Measurements from ENCODE around the gene CYP2C9. TPM values are rescaled to one million over a fixed set of nuclear protein-coding genes. Genes with fewer than 3 reads are reported as not detected.
"Not testable (repeated sequence)": the region's sequence is repeated elsewhere in the genome, so short reads cannot be mapped to it uniquely, and the experiment has no call there.

The CYP2C9 gene
- total RNA-seq, 3 donors from 2014 or later (not counting 1 experiment from before 2014, with no cell fraction given), result not detected

- H3K4me3 Mint-ChIP-seq, result no peak overlapping the region
- no peak for TF ChIP-seq CTCF (IDR thresholded peaks at IDR 0.05)
- no peak for ATAC-seq
Measured at GRCh38 chr10:94936721-94937120, 1.7 kb upstream of the CYP2C9 start.

GRCh38 chr10:94943432-94944103 is 5.1 kb downstream of the CYP2C9 start:
- H3K36me3 Mint-ChIP-seq; H3K27ac ChIP-seq (ENCODE audit: low read length); H3K36me3 ChIP-seq (ENCODE audit: control insufficient read depth, insufficient read depth, low read length); DNase-seq; H3K9me3 ChIP-seq (ENCODE audit: control insufficient read depth, insufficient read depth, low read length); ATAC-seq; intact Hi-C loops (cut with micrococcal nuclease); H3K27ac Mint-ChIP-seq; H3K27me3 Mint-ChIP-seq (ENCODE audit: low read depth in 2 of 2); H3K4me1 Mint-ChIP-seq; H3K27me3 ChIP-seq (ENCODE audit: control insufficient read depth, insufficient read depth, low read length); H3K4me3 ChIP-seq (ENCODE audit: low read length); H3K4me3 Mint-ChIP-seq; H3K4me1 ChIP-seq (ENCODE audit: control insufficient read depth, insufficient read depth, low read length): not testable (repeated sequence)
- peaks cover 4 to 14% of the 10 kb centered on the region in 2 donors for H3K9me3 Mint-ChIP-seq
- WGBS (ENCODE audit: insufficient coverage), result 89% methylated on average over 1 of the region's 5 CpGs

More at GRCh38 chr10:94936721-94937120, 1.7 kb upstream of the CYP2C9 start:
- Mint-ChIP-seq H3K27ac (no peak overlapping the region), H3K9me3 (peaks cover 6 to 14% of the 10 kb centered on the region in 2 donors), H3K36me3 (no peaks in the 10 kb centered on the region), H3K27me3 (ENCODE audit: low read depth in 2 of 2) (no peaks in the 10 kb centered on the region), H3K4me1 (no peaks in the 10 kb centered on the region)
- Histone ChIP-seq H3K27me3 (ENCODE audit: control insufficient read depth, insufficient read depth, low read length) (no peaks in the 10 kb centered on the region), H3K4me3 (ENCODE audit: low read length) (no peak overlapping the region), H3K36me3 (ENCODE audit: control insufficient read depth, insufficient read depth, low read length) (no peaks in the 10 kb centered on the region), H3K9me3 (ENCODE audit: control insufficient read depth, insufficient read depth, low read length) (peaks cover under 1% of the 10 kb centered on the region), H3K27ac (ENCODE audit: low read length) (no peak overlapping the region), H3K4me1 (ENCODE audit: control insufficient read depth, insufficient read depth, low read length) (no peaks in the 10 kb centered on the region)
- WGBS (ENCODE audit: insufficient coverage), result 75% methylated on average over 2 of the region's 2 CpGs
- intact Hi-C loops (cut with micrococcal nuclease), result no loop called here
- DNase-seq, result no peak

GRCh38 chr10:94946181-94946580 is 7.7 kb downstream of the CYP2C9 start:
- H3K4me3 ChIP-seq (ENCODE audit: low read length); H3K36me3 ChIP-seq (ENCODE audit: control insufficient read depth, insufficient read depth, low read length); H3K36me3 Mint-ChIP-seq; DNase-seq; ATAC-seq; H3K27me3 Mint-ChIP-seq (ENCODE audit: low read depth in 2 of 2); H3K4me1 ChIP-seq (ENCODE audit: control insufficient read depth, insufficient read depth, low read length); intact Hi-C loops (cut with micrococcal nuclease); H3K27ac Mint-ChIP-seq; H3K27ac ChIP-seq (ENCODE audit: low read length); H3K9me3 ChIP-seq (ENCODE audit: control insufficient read depth, insufficient read depth, low read length); H3K4me3 Mint-ChIP-seq; H3K4me1 Mint-ChIP-seq; H3K27me3 ChIP-seq (ENCODE audit: control insufficient read depth, insufficient read depth, low read length): not testable (repeated sequence)
- WGBS (ENCODE audit: insufficient coverage), result 90% methylated on average over 2 of the region's 4 CpGs
- peaks cover 2 to 14% of the 10 kb centered on the region in 2 donors for H3K9me3 Mint-ChIP-seq

GRCh38 chr10:94963901-94964300 is 25.4 kb downstream of the CYP2C9 start:
- Histone ChIP-seq H3K9me3 (ENCODE audit: control insufficient read depth, insufficient read depth, low read length) (peaks cover 4% of the 10 kb centered on the region), H3K27me3 (ENCODE audit: control insufficient read depth, insufficient read depth, low read length) (no peaks in the 10 kb centered on the region), H3K4me3 (ENCODE audit: low read length) (no peak overlapping the region), H3K27ac (ENCODE audit: low read length) (no peak overlapping the region), H3K36me3 (ENCODE audit: control insufficient read depth, insufficient read depth, low read length) (no peaks in the 10 kb centered on the region), H3K4me1 (ENCODE audit: control insufficient read depth, insufficient read depth, low read length) (no peaks in the 10 kb centered on the region)
- Mint-ChIP-seq H3K36me3 (no peaks in the 10 kb centered on the region), H3K9me3 (peaks cover 6 to 10% of the 10 kb centered on the region in 2 donors), H3K27me3 (ENCODE audit: low read depth in 2 of 2) (no peaks in the 10 kb centered on the region), H3K27ac (no peak overlapping the region), H3K4me3 (no peak overlapping the region), H3K4me1 (no peaks in the 10 kb centered on the region)
- TF ChIP-seq CTCF (IDR thresholded peaks at IDR 0.05), result no peak
- WGBS (ENCODE audit: insufficient coverage), result 0% methylated on average over 1 of the region's 1 CpG
- DNase-seq, result no peak
- no peak for ATAC-seq
- intact Hi-C loops (cut with micrococcal nuclease), result no loop called here
